ENCODE measurements around the gene PON3.
A peak's percentile ranks its signal among the peaks of the same experiment; 100 is the strongest.

Gene PON3

DNA sequence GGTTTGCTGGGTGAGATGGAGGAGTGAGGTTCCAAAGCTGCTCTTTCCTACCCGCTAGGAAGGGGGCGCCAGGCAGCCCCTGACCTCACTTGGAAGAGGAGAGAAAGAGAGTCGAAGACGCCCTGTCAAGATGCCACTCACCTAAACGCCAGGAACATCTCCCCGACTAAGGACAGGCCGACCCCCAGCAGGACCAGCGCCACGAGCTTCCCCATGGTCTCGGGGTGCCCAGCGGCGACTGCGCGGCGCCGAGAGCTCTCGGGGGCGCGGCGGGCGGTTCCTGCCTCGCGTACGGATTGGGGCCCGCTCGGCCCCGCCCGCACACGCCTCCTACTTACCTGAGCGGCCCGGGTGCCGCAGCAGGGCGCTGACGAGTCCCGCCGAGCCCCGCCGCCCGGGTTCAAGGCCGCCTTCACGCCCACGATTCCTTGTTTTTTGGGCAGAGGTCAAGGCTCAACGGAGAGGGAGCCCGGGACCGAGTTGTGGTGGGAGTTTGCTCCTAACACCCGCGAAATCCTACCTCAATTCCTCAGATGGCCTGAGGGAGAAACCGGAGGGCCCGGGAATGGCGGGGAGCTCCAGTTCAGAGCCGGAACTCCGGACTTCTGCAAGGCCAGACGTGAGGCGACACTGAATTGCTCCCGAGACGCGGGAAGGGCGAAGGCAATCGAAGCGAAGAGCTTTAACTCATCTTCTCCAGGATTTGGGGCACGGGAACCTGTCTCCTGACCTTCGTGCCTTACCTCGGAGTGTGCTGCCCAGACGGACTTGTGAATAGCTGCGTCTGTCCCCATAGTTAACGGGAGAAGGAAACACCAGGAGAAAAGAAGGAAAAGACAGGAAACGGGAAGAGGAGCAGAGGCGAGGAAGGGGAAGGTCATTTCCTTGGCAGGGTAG is at the start of gene PON3:
TSS of gene PON3 (minus strand) at position 240 of the 897 bp plus-strand sequence. CDS start at position 215, 25 bp downstream.
- ChIA-PET CTCF (interaction anchor here (0.6 kb wide), 1 partner anchor 308 kb away, joined by 5 read pairs; no protein-coding TSS in a partner anchor), POLR2A (no interaction called here)
- H3K4me1 ChIP-seq (ENCODE audit: control insufficient read depth, insufficient read depth, low read length): no peaks in the 10 kb centered on the region
- H3K9me3 ChIP-seq (ENCODE audit: control insufficient read depth, insufficient read depth, low read depth, low read length): no peaks in the 10 kb centered on the region
- H3K36me3 ChIP-seq (ENCODE audit: control insufficient read depth in 2 of 2, insufficient read depth in 1 of 2, low read length in 2 of 2): no peaks in the 10 kb centered on the region
- no peak within 1 kb of the TSS for H3K27ac ChIP-seq (ENCODE audit: extremely low read depth, low read depth, low read length)
- no peak within 1 kb of the TSS for H3K4me3 ChIP-seq (ENCODE audit: low read depth, low read length)
- TF ChIP-seq ZBTB1 (tag by site-specific recombination; IDR thresholded peaks at IDR 0.05) (no peak), ZFP37 (tag by site-specific recombination; IDR thresholded peaks at IDR 0.05) (no peak)

DNA sequence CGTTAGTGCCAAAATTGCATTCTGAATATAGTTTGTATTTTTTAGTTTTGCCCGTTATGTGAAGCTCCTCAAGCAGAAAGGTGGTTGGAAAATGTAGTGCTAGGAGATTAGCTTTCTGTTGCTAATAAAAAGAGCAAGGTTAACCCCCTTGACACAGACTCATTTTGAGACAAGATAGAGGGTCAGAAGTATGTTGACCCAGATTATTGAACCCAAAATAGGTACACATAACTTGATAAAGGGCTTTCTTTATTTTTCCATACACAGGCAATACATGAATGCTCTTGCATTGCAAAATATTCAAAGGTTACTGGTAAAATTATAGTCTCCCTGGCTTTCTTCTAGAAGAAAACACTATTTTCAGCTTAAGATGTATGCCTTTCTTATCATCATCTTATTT is 48.6 kb upstream of the PON3 start:
- no peaks in the 10 kb centered on the region for H3K36me3 ChIP-seq (ENCODE audit: control insufficient read depth in 2 of 2, insufficient read depth in 1 of 2, low read length in 2 of 2)
- ChIA-PET POLR2A (no interaction called here), CTCF (interaction anchor here (0.6 to 0.7 kb wide), 3 partner anchors 8 to 395 kb away, joined by 3 to 4 read pairs (median 3); no protein-coding TSS in a partner anchor)
- no peaks in the 10 kb centered on the region for H3K9me3 ChIP-seq (ENCODE audit: control insufficient read depth, insufficient read depth, low read depth, low read length)
- TF ChIP-seq GLI4 (tag by site-specific recombination; IDR thresholded peaks at IDR 0.05): no peak
- TF ChIP-seq GLI2 (tag by site-specific recombination; IDR thresholded peaks at IDR 0.05; ENCODE audit: borderline replicate concordance, low read depth): no peak
- TF ChIP-seq ZNF302 (tag by site-specific recombination; IDR thresholded peaks at IDR 0.05; ENCODE audit: low read depth): no peak
- TF ChIP-seq, protein P1, sequence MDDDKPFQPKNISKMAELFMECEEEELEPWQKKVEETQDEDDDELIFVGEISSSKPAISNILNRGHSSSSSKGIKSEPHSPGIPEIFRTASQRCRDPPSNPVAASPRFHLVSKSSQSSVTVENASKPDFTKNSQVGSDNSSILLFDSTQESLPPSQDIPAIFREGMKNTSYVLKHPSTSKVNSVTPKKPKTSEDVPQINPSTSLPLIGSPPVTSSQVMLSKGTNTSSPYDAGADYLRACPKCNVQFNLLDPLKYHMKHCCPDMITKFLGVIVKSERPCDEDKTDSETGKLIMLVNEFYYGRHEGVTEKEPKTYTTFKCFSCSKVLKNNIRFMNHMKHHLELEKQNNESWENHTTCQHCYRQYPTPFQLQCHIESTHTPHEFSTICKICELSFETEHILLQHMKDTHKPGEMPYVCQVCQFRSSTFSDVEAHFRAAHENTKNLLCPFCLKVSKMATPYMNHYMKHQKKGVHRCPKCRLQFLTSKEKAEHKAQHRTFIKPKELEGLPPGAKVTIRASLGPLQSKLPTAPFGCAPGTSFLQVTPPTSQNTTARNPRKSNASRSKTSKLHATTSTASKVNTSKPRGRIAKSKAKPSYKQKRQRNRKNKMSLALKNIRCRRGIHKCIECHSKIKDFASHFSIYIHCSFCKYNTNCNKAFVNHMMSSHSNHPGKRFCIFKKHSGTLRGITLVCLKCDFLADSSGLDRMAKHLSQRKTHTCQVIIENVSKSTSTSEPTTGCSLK (tag by site-specific recombination; IDR thresholded peaks at IDR 0.05): no peak
- no peak for TF ChIP-seq ZNF596 (tag by site-specific recombination; IDR thresholded peaks at IDR 0.05)
- no peak for TF ChIP-seq KLF16 (tag by site-specific recombination; IDR thresholded peaks at IDR 0.05)
- no peak for TF ChIP-seq ZNF132 (tag by site-specific recombination; IDR thresholded peaks at IDR 0.05; ENCODE audit: borderline replicate concordance)
- H3K4me1 ChIP-seq (ENCODE audit: control insufficient read depth, insufficient read depth, low read length): no peaks in the 10 kb centered on the region
- H3K27ac ChIP-seq (ENCODE audit: extremely low read depth, low read depth, low read length): no peak overlapping the region
- H3K4me3 ChIP-seq (ENCODE audit: low read depth, low read length): no peak overlapping the region

DNA sequence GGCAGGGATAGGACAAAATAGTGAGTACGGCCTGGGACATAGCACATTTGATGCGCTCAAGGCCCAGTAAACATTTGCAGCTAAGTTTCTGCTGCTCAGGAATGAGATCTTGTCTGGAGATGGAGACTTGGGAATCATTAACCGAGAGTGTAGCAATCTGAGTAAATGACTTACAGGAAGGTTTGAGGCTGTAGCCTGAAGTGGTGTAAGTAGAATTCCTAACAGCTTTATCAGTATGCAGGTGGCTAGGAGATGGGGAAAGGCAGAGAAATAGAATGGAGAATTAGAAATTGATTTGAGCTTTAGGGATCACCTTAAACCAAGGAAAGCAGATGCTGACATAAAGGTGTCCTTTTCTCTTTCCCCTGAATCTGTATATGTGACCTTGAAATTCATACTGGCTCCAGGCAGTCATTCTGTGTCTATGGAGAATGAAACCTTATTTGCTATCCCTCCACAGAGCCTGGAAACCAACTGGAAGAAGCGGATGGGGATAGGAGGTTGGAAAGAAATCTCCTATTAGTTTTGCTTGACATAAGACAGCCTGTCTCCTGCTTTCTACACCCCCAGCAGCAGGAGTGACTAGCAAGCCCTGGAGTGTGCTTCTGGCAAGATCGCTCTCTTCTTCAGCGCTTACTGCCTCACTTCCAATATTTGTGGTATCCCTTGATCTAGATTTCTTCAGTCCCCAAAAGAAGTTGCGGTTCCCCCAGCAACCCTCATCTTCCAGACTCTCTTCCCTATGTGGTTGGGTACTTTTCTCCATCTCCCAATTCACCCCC is 45.1 kb upstream of the PON3 start:
- Histone ChIP-seq H3K4me3 (ENCODE audit: low read depth, low read length) (no peak overlapping the region), H3K27ac (ENCODE audit: extremely low read depth, low read depth, low read length) (no peak overlapping the region), H3K9me3 (ENCODE audit: control insufficient read depth, insufficient read depth, low read depth, low read length) (no peaks in the 10 kb centered on the region), H3K4me1 (ENCODE audit: control insufficient read depth, insufficient read depth, low read length) (no peaks in the 10 kb centered on the region), H3K36me3 (ENCODE audit: control insufficient read depth in 2 of 2, insufficient read depth in 1 of 2, low read length in 2 of 2) (no peaks in the 10 kb centered on the region)
- peak; percentile 28; the same call in 1 of the 2 replicates for TF ChIP-seq ZBTB20 (tag by site-specific recombination; IDR thresholded peaks at IDR 0.05)
- TF ChIP-seq ZSCAN30 (tag by site-specific recombination; IDR thresholded peaks at IDR 0.05): no peak
- ChIA-PET POLR2A (no interaction called here), CTCF (interaction anchor here (0.6 kb wide), 1 partner anchor 249 kb away, joined by 3 read pairs; no protein-coding TSS in a partner anchor)

DNA sequence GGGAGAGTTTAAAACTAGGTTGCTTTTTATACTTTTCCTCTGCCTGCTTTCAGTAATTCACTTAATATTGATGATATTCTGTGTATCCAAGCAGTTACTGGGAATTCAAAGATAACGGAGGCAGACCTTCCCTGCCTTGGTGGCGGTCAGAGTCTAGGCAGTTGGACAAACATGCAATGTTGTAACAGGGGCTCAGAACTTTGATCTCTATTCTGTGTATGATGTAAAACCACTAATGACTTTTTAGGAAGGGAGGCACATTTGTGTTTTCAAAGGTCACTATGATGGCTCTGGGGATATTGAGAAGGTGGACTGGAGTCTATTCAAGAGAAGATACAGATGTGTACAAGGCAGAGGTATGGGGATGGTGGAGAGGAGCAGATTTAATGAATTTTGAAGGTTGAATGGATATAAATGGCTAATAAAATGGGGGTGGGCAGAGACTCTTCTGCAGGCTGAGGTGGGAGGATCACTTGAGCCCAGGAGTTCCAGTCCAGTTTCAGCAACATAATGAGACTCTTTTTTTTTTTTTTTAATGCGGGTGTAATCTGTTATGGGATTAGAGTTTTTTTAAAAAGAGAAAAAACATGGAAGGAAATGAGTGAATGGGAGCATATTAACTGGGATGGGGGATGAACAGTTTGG is 44.3 kb upstream of the PON3 start:
- ChIA-PET POLR2A (no interaction called here), CTCF (interaction anchor here (0.6 kb wide), 1 partner anchor 250 kb away, joined by 3 read pairs; no protein-coding TSS in a partner anchor)
- Histone ChIP-seq H3K4me3 (ENCODE audit: low read depth, low read length) (no peak overlapping the region), H3K36me3 (ENCODE audit: control insufficient read depth in 2 of 2, insufficient read depth in 1 of 2, low read length in 2 of 2) (no peaks in the 10 kb centered on the region), H3K9me3 (ENCODE audit: control insufficient read depth, insufficient read depth, low read depth, low read length) (no peaks in the 10 kb centered on the region), H3K27ac (ENCODE audit: extremely low read depth, low read depth, low read length) (no peak overlapping the region), H3K4me1 (ENCODE audit: control insufficient read depth, insufficient read depth, low read length) (no peaks in the 10 kb centered on the region)
- TF ChIP-seq, protein P2, sequence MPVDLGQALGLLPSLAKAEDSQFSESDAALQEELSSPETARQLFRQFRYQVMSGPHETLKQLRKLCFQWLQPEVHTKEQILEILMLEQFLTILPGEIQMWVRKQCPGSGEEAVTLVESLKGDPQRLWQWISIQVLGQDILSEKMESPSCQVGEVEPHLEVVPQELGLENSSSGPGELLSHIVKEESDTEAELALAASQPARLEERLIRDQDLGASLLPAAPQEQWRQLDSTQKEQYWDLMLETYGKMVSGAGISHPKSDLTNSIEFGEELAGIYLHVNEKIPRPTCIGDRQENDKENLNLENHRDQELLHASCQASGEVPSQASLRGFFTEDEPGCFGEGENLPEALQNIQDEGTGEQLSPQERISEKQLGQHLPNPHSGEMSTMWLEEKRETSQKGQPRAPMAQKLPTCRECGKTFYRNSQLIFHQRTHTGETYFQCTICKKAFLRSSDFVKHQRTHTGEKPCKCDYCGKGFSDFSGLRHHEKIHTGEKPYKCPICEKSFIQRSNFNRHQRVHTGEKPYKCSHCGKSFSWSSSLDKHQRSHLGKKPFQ (tag by site-specific recombination; IDR thresholded peaks at IDR 0.05): no peak
- no peak for TF ChIP-seq PRDM1 (tag by site-specific recombination; IDR thresholded peaks at IDR 0.05)
- TF ChIP-seq ZNF558 (tag by site-specific recombination; IDR thresholded peaks at IDR 0.05): no peak
- no peak for TF ChIP-seq ZNF416 (tag by site-specific recombination; IDR thresholded peaks at IDR 0.05)
- TF ChIP-seq, protein P3, sequence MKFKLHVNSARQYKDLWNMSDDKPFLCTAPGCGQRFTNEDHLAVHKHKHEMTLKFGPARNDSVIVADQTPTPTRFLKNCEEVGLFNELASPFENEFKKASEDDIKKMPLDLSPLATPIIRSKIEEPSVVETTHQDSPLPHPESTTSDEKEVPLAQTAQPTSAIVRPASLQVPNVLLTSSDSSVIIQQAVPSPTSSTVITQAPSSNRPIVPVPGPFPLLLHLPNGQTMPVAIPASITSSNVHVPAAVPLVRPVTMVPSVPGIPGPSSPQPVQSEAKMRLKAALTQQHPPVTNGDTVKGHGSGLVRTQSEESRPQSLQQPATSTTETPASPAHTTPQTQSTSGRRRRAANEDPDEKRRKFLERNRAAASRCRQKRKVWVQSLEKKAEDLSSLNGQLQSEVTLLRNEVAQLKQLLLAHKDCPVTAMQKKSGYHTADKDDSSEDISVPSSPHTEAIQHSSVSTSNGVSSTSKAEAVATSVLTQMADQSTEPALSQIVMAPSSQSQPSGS (tag by site-specific recombination; IDR thresholded peaks at IDR 0.05; ENCODE audit: low read depth): no peak

Measured in HEK293 (cell line).